Liver (tissue), 9 donors: ENCODE data around the gene SGMS1. TPM values are rescaled to one million over a fixed set of nuclear protein-coding genes. Genes with fewer than 3 reads are reported as not detected.

Experiments
- DNase-seq: peaks from one replicate; pipeline ENCODE4 v3.0.0-alpha.2; 2017; ENCODE audit warnings: low spot score
- H3K27ac ChIP-seq, 2 donors: one replicate each; pipeline ENCODE4 v1.7.0; 2013; ENCODE audit warnings: inconsistent platforms in 2 of 2, low read length in 2 of 2, control low read depth in 1 of 2, low read depth in 1 of 2, mild to moderate bottlenecking in 1 of 2
- H3K27me3 ChIP-seq, 4 donors: one replicate each; pipeline versions ENCODE4 v1.6.1 to v1.7.0; 2013; ENCODE audit warnings: low read length in 3 of 4, inconsistent platforms in 1 of 4, mild to moderate bottlenecking in 1 of 4, moderate library complexity in 1 of 4; ENCODE audit not compliant: control insufficient read depth in 4 of 4, insufficient read depth in 4 of 4
- H3K36me3 ChIP-seq, 4 donors: one replicate each; pipeline versions ENCODE4 v1.6.1 to v1.7.0; 2013; ENCODE audit warnings: low read length in 3 of 4, mild to moderate bottlenecking in 3 of 4, low read depth in 1 of 4, moderate library complexity in 1 of 4; ENCODE audit not compliant: control insufficient read depth in 4 of 4, insufficient read depth in 3 of 4
- H3K4me1 ChIP-seq, 4 donors: one replicate each; pipeline versions ENCODE4 v1.6.1 to v1.7.0; 2013; ENCODE audit warnings: low read length in 3 of 4, mild to moderate bottlenecking in 3 of 4, moderate library complexity in 1 of 4; ENCODE audit not compliant: control insufficient read depth in 4 of 4, insufficient read depth in 4 of 4
- H3K4me3 ChIP-seq, 3 donors: one replicate each; pipeline versions ENCODE4 v1.6.1 to v1.7.0; 2013; ENCODE audit warnings: low read length in 3 of 3, control low read depth in 1 of 3, low read depth in 1 of 3, mild to moderate bottlenecking in 1 of 3
- H3K9ac ChIP-seq, 2 donors: one replicate each; pipeline ENCODE4 v1.7.0; 2013; ENCODE audit warnings: low read length in 2 of 2, mild to moderate bottlenecking in 2 of 2, moderate library complexity in 2 of 2, control low read depth in 1 of 2, low read depth in 1 of 2
- H3K9me3 ChIP-seq, 4 donors: one replicate each; pipeline versions ENCODE4 v1.6.1 to v1.7.0; 2013; ENCODE audit warnings: low read length in 3 of 4; ENCODE audit not compliant: control insufficient read depth in 4 of 4
- EGR1 ChIP-seq, 2 donors: IDR thresholded peaks; 2 replicates each; pipeline ENCODE4 v1.6.1; 2016 to 2018; ENCODE audit warnings: antibody characterized with exemption in 2 of 2, low read depth in 2 of 2
- FOXA2 ChIP-seq: IDR thresholded peaks from 2 replicates; pipeline ENCODE4 v1.6.1; 2016; ENCODE audit warnings: antibody characterized with exemption
- HNF4A ChIP-seq, 2 donors: conservative IDR thresholded peaks; 2 replicates each; pipeline ENCODE4 v1.6.1; 2016; ENCODE audit warnings: antibody characterized with exemption in 2 of 2, mild to moderate bottlenecking in 2 of 2
- MAX ChIP-seq: IDR thresholded peaks from 2 replicates; pipeline ENCODE4 v1.6.1; 2016; ENCODE audit warnings: antibody characterized with exemption
- NR2F2 ChIP-seq: IDR thresholded peaks from 2 replicates; pipeline ENCODE4 v1.6.1; 2016; ENCODE audit warnings: antibody characterized with exemption
- RAD21 ChIP-seq, 2 donors: IDR thresholded peaks; 2 replicates each; pipeline ENCODE4 v1.6.1; 2016; ENCODE audit warnings: antibody characterized with exemption in 2 of 2, mild to moderate bottlenecking in 2 of 2
- REST ChIP-seq: IDR thresholded peaks from 2 replicates; pipeline ENCODE4 v1.6.1; 2016; ENCODE audit warnings: antibody characterized with exemption, mild to moderate bottlenecking
- SP1 ChIP-seq: IDR thresholded peaks from 2 replicates; pipeline ENCODE4 v1.6.1; 2018; ENCODE audit warnings: antibody characterized with exemption, mild to moderate bottlenecking
- TAF1 ChIP-seq: conservative IDR thresholded peaks from 2 replicates; pipeline ENCODE4 v1.6.1; 2016; ENCODE audit warnings: antibody characterized with exemption, mild to moderate bottlenecking
- ZBTB33 ChIP-seq: IDR thresholded peaks from 2 replicates; pipeline ENCODE4 v1.6.1; 2016; ENCODE audit warnings: antibody characterized with exemption
- WGBS: extraction: QIAGEN DNeasy Blood & Tissue Kit; methylation state at CpG from one replicate; pipeline ENCODE4 v1.1.7; 2013; 5-methylcytosine and 5-hydroxymethylcytosine counted together
- polyA plus RNA-seq, 2 donors: library from polyadenylated mRNA; stranded (reverse) in 1 of 2; unstranded in 1 of 2; fragments of 200-250 nt in 1 of 2; fragments of >200 nt in 1 of 2; fragmentation: Nextera tagmentation in 1 of 2; extraction: Ambion mirVana in 1 of 2; gene quantifications; one replicate each; pipeline versions ENCODE4 v1.2.1 to v1.2.3, GENCODE V29; 2013 to 2015
- total RNA-seq, 2 donors: library from RNA; depleted of rRNA; stranded (reverse); fragments of >200 nt; gene quantifications; one replicate each; pipeline ENCODE4 v1.2.3, GENCODE V29; 2014
- donor health status: healthy.
- donor health status: healthy.
- donor health status: healthy.
- donor health status: healthy.
- donor health status: healthy.

Gene SGMS1
- total and polyA plus RNA-seq, 4 donors = 6.8 to 98.2 (median 21.1) TPM

- H3K36me3 ChIP-seq = peaks cover 0 to 9% (median 2%) of the 10 kb centered on the region in 4 donors
- WGBS = 96% methylated on average over 4 of the region's 4 CpGs
- H3K9ac ChIP-seq = no peak overlapping the region
- no peak overlapping the region for H3K27ac ChIP-seq
- no peaks in the 10 kb centered on the region for H3K27me3 ChIP-seq
- no peaks in the 10 kb centered on the region for H3K9me3 ChIP-seq
- no peak overlapping the region for H3K4me3 ChIP-seq
- no peak for DNase-seq
- peaks cover 0 to 6% (median 0%) of the 10 kb centered on the region in 4 donors for H3K4me1 ChIP-seq
- no peak for TF ChIP-seq HNF4A (conservative IDR thresholded peaks at IDR 0.05)
- no peak for TF ChIP-seq MAX
- TF ChIP-seq FOXA2 = no peak
- TF ChIP-seq REST = no peak
- TF ChIP-seq ZBTB33 = no peak
- no peak for TF ChIP-seq SP1
- TF ChIP-seq TAF1 = no peak
- no peak for TF ChIP-seq EGR1 (IDR thresholded peaks at IDR 0.05; ENCODE audit: low read depth in 2 of 2)
Measured at GRCh38 chr10:50590935-50591334, 32.8 kb downstream of the SGMS1 start.

- Histone ChIP-seq H3K27me3 (no peaks in the 10 kb centered on the region), H3K9ac (no peak overlapping the region), H3K4me1 (peaks cover 5 to 19% (median 17%) of the 10 kb centered on the region in 4 donors), H3K9me3 (no peaks in the 10 kb centered on the region), H3K36me3 (peaks cover 0 to 9% (median 2%) of the 10 kb centered on the region in 4 donors), H3K27ac (no peak overlapping the region), H3K4me3 (no peak overlapping the region)
- TF ChIP-seq RAD21 (IDR thresholded peaks at IDR 0.05) = no peak
- TF ChIP-seq NR2F2 = no peak
- no peak for TF ChIP-seq REST
- no peak for TF ChIP-seq MAX
- WGBS = 94% methylated on average over 1 of the region's 1 CpG
- DNase-seq = no peak
Measured at GRCh38 chr10:50586740-50587088, 37.0 kb downstream of the SGMS1 start.
